Adipose tissue (tissue), 3 donors: Measurements from ENCODE around the gene SLC38A3. TPM values are rescaled to one million over a fixed set of nuclear protein-coding genes. Genes with fewer than 3 reads are reported as not detected.

Source experiments
- H3K27ac ChIP-seq: one replicate; pipeline ENCODE4 v1.5.1; 2013; ENCODE audit warnings: low read depth, low read length
- WGBS, 3 donors: extraction: QIAGEN DNeasy Blood & Tissue Kit; methylation state at CpG; one replicate each; pipeline ENCODE4 v1.1.7; 2013; 5-methylcytosine and 5-hydroxymethylcytosine counted together
- polyA plus RNA-seq, 3 donors: library from polyadenylated mRNA; stranded (reverse); fragments of 200-250 nt; gene quantifications; one replicate each; pipeline ENCODE4 v1.2.3, GENCODE V29; 2013
- donor health status: healthy with polysubstance abuse.
- donor health status: Bipolar disorder and iron deficiency.
- donor health status: healthy.

Gene SLC38A3
- polyA plus RNA-seq, 3 donors: 0.34 to 22.0 TPM; not detected in 1

DNA sequence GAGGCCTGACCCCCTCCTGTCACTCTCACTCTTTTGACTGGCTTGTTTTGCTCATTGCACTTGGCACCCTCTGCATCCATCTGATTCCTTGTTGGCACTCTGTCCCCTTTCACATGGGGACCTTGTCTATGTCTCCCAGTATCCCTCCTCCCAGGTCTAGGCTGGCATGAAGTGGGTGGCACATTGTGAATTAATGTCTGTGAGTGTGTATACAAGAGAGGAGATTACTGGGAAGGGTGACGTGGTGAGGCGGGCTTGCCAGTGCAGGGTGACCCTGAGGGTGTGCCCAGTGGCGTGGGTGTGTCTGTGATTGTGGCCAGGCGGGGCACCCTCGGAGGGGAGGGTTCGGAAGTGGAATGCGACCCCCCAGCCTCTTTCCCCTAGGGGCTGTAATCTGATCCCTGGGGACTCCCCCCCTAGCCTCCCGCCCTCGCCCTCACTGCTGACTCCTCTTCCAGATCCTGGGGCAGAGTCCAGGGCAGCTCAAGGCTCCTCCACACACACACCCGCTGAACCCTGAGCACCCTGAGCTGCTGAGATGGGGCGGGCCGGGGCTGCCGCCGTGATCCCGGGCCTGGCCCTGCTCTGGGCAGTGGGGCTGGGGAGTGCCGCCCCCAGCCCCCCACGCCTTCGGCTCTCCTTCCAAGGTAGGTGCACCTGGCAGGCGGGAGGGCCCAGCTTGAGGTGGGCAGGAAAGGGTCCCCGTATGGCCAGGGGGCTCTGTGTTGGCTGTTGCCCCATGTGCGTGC lies 63.8 kb downstream of the SLC38A3 start, which contains the start of gene SEMA3B:
SEMA3B (plus strand) TSS at position 445 of the 749 bp plus-strand sequence; CDS start at position 539, 94 bp downstream.
- no peak within 1 kb of the TSS for H3K27ac ChIP-seq
- 22 to 60% (median 47%) methylated on average over 20 to 21 of the region's 21 CpGs for WGBS, 3 donors

GRCh38 chr3:50269460-50269859 lies 64.4 kb downstream of the SLC38A3 start:
- WGBS, 3 donors: 25 to 72% (median 49%) methylated on average over 3 to 4 of the region's 4 CpGs
- H3K27ac ChIP-seq: no peak overlapping the region

- WGBS, 3 donors: 55 to 77% (median 71%) methylated on average over 8 of the region's 8 CpGs
Measured at GRCh38 chr3:50269977-50270413, 64.9 kb downstream of the SLC38A3 start.

GRCh38 chr3:50270422-50271224 lies 65.6 kb downstream of the SLC38A3 start:
- no peak overlapping the region for H3K27ac ChIP-seq
- 65 to 74% (median 73%) methylated on average over 19 of the region's 19 CpGs for whole genome bisulfite sequencing, 3 donors

More at GRCh38 chr3:50269977-50270413, 64.9 kb downstream of the SLC38A3 start:
- H3K27ac ChIP-seq: no peak overlapping the region

Other genes with a start within 250 kb of the SLC38A3 start
- 10 to 100 TPM; 54.6 to 76.0 (median 60.2) TPM for gene RBM5, start 116.4 kb upstream of the SLC38A3 start, polyA plus RNA-seq
- 10 to 100 TPM in 2 of 3 donors, 1 to 10 TPM in 1; 5.5 to 35.5 (median 23.8) TPM for gene SEMA3F, start 49.9 kb upstream of the SLC38A3 start, polyA plus RNA-seq
- under 1 TPM in 1 of 3 donors, not detected in 2; 0.13 TPM for gene GNAT1, start 13.7 kb upstream of the SLC38A3 start, polyA plus RNA-seq
- gene GNAI2, start 30.9 kb downstream of the SLC38A3 start, polyA plus RNA-seq: 100 to 1,000 TPM in 2 of 3 donors, 10 to 100 TPM in 1; 53.4 to 242 (median 211) TPM
- gene SEMA3B, start 63.9 kb downstream of the SLC38A3 start, polyA plus RNA-seq: 10 to 100 TPM; 17.9 to 29.2 (median 21.1) TPM
- gene LSMEM2, start 73.8 kb downstream of the SLC38A3 start, polyA plus RNA-seq: under 1 TPM in 2 of 3 donors, not detected in 1; 0.15 TPM
- gene IFRD2, start 87.2 kb downstream of the SLC38A3 start, polyA plus RNA-seq: 100 to 1,000 TPM in 1 of 3 donors, 10 to 100 TPM in 2; 54.3 to 114 (median 77.3) TPM
- gene HYAL3, start 94.1 kb downstream of the SLC38A3 start, polyA plus RNA-seq: 1 to 10 TPM; 1.7 to 4.0 (median 2.5) TPM
- 10 to 100 TPM in 1 of 3 donors, 1 to 10 TPM in 2; 7.0 to 14.4 (median 7.6) TPM for gene NAA80, start 94.1 kb downstream of the SLC38A3 start, polyA plus RNA-seq
- 10 to 100 TPM in 2 of 3 donors, 1 to 10 TPM in 1; 6.3 to 19.0 (median 14.9) TPM for gene HYAL1, start 98.3 kb downstream of the SLC38A3 start, polyA plus RNA-seq
- gene HYAL2, start 117.5 kb downstream of the SLC38A3 start, polyA plus RNA-seq: 100 to 1,000 TPM in 1 of 3 donors, 10 to 100 TPM in 2; 29.0 to 140 (median 80.3) TPM
- 10 to 100 TPM; 26.3 to 56.5 (median 31.2) TPM for gene TUSC2, start 123.0 kb downstream of the SLC38A3 start, polyA plus RNA-seq
- gene RASSF1, start 135.6 kb downstream of the SLC38A3 start, polyA plus RNA-seq: 10 to 100 TPM; 39.4 to 44.6 (median 43.7) TPM
- gene ZMYND10, start 140.5 kb downstream of the SLC38A3 start, polyA plus RNA-seq: 1 to 10 TPM in 1 of 3 donors, under 1 TPM in 1, not detected in 1; 0.28 to 1.1 TPM
- gene NPRL2, start 145.5 kb downstream of the SLC38A3 start, polyA plus RNA-seq: 10 to 100 TPM; 13.1 to 23.9 (median 14.5) TPM
- 10 to 100 TPM; 13.2 to 25.3 (median 19.7) TPM for gene CYB561D2, start 145.6 kb downstream of the SLC38A3 start, polyA plus RNA-seq
- 10 to 100 TPM; 13.5 to 39.1 (median 23.4) TPM for gene TMEM115, start 154.2 kb downstream of the SLC38A3 start, polyA plus RNA-seq